SK-MEL-5 (cell line): ENCODE data around the gene USP8. TPM values are rescaled to one million over a fixed set of nuclear protein-coding genes. Genes with fewer than 3 reads are reported as not detected.
"Not testable (repeated sequence)": the region's sequence is repeated elsewhere in the genome, so short reads cannot be mapped to it uniquely, and the experiment has no call there.

Experiments used
- DNase-seq: peaks from one replicate; pipeline ENCODE4 v3.0.0-alpha.2; 2016; ENCODE audit warnings: low read depth, low spot score
- in situ Hi-C: cut with HindIII; loops from 2 replicates; pipeline ENCODE4 v1.10.0; 2016; ENCODE audit warnings: low sequenced_read_pairs, high pct_unique_total_duplicates, low pct_unique_long_range_greater_than_20kb
- polyA plus RNA-seq, 2 experiments: library from polyadenylated mRNA; depleted of rRNA; stranded (reverse); fragments of >200 nt; gene quantifications; 2 replicates each; pipeline ENCODE4 v1.2.3, GENCODE V29; 2015
- total RNA-seq: library from RNA; depleted of rRNA; stranded (reverse); fragments of >200 nt; shearing (Covaris generic); gene quantifications from 2 replicates; pipeline ENCODE4 v1.2.3, GENCODE V29; 2014; rRNA removed

Gene USP8
- 69.6 and 73.0 TPM in 2 replicates for total RNA-seq
- 35.8 and 44.2 TPM in 2 replicates for polyA plus RNA-seq (2015; cell fraction: cytosol; rRNA removed)
- polyA plus RNA-seq (2015; cell fraction: nucleus; rRNA removed), result 39.0 and 47.3 TPM in 2 replicates

DNA sequence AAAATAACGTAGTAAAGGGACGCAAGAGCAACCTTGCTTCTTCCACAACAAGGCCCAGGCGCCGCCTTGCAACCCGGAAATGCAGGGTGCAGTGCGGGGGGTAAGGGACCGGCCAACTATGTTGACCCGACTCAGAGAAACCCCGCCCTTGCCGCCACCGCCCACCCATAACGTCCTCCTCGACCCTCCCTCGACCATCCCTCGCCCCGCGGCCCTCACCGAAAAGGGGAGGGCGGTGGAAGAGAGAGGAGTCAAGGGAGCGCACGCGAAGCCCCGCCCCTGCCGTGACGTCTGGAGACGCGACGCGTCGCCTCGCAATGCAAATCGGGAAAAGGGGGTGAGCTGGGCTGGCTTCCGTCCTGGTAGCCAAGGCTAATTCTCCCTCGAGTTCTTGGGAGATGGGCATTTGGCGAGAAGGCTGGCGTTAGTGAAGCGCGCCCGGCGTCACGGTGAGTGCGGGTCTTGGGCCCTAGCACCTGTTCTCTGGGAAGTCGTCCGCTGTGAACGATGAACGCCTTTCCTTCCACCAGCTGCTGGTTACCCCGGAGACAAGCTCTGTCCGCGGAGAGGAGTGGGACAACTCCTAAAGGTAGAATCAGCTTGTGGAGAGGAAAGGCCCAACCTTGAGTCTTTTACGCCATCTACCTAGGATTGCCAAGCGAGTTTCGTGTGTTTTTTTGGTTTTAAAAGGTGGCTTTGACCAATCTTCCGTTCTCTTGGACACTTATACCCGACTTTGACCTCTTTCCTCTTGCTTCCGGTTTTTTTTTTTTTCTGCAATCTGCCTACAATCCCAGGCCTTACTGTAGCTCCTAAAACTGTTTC, at the start of gene USP8:
USP8 (plus strand) TSS at position 340 of the 825 bp plus-strand sequence. CDS start 14,669 bp downstream, outside the sequence.
- in situ Hi-C loops, result no loop called here
- DNase-seq, result peak; percentile 97

DNA sequence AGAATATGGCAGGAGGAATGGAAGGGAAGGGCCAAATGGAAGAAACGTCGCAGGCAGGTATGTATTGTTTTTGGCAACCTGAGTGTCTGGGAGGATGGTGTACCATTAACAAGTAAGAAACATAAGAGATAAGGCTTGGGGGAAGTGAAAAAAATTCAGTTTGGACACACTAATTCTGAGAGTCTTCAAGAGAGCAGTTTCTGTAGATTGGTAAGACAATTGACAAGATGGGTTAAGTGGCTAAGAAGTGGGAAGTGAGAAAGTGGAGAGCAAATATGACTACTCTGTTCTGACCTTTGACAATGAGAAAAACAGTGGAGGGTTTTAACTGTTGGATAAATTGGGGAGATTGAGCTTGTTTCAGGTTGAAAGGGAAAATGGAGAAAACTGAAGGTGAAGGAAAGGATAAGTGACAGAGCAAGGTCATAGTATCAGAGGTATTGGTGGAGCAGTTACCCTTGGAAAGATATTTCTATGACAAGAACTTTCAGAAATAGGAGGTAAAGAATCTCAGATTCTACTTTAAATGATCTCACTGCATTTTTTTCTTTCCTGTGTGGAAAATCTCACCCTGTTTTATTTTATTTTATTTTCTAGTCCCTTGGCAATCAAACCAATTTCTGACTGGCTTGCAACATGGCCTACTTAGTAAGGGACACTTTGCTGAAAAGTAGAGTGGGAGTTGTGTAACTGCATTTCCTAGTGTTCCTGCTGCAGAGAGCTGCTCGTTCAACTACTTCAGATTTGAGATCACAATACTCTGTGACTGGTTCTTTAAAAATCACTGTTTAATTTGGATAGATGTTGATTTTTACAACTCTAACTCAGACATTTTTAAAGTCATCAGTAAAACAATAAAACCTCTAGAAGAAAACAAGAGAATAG, 46.1 kb upstream of the USP8 start:
- in situ Hi-C loops, result no loop called here
- no peak for DNase-seq

DNA sequence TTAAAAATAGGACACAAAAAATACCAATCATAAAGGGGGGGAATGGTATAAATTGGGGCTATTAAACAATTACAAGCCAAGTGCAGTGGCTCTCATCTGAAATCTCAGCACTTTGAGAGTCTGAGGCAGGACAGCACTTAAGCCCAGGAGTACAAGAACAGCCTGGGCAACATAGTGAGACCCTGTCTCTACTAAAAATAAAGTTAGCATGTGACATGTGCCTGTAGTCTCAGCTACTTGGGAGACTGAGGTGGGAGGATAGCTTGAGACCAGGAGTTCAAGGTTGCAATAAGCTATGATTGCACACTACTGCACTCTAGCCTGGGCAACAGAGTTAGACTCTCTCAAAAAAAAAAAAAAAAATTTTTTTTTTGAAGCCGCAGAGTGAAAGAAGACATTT, 45.4 kb upstream of the USP8 start:
- DNase-seq, result no peak
- in situ Hi-C loops, result no loop called here

DNA sequence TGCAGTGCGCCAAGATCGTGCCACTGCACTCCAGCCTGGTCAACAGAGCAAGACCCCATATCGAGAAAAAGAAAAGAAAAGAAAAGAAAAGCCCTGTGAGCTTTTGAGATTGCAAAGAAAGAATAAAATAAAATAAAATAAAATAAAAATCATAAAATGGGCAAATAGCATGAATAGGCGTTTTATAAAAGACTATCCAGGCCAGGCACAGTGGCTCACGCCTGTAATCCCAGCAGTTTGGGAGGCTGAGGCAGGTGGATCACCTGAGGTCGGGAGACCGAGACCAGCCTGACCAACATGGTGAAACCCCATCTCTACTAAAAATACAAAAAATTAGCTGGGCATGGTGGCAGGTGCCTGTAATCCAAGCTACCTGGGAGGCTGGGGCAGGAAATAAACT, 44.8 kb upstream of the USP8 start:
- in situ Hi-C loops, DNase-seq: not testable (repeated sequence)

DNA sequence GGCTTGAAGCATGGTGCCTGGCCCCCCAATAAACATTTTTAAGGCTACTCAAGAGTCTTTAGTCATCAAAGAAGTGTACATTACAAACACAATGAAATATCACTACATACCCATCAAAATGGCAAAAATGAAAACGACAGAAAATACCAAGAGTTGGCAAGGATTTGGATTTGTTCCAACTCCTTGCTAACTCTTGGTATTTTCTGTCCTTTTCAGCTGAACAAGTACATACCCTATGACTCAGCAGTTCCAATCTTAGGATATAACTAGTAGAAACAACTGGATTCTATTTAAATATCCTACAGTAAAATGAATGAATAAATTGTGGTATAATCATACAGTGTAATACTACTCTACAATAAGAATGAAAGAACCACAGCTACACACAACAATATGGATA, 44.1 kb upstream of the USP8 start:
- DNase-seq, result no peak
- in situ Hi-C loops, result no loop called here

DNA sequence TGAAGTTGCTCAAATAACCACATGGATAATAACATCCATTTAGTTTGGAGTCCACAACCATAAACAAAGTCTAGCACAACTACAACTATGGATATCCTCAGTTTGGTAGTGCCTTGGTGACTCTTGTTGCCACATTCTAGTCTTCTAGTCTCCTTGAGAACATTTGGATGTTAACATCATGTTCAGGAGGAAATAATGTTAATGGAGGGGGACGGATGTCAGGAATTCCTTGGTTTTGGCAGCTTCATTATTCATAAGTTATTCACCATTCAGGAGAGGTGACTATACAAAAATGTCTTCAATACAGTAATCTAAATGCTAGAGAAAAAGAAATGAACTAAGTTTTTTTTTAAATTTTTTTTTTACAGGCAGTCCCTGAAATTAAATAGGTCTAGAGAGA, 42.8 kb upstream of the USP8 start:
- no peak for DNase-seq
- in situ Hi-C loops, result no loop called here

DNA sequence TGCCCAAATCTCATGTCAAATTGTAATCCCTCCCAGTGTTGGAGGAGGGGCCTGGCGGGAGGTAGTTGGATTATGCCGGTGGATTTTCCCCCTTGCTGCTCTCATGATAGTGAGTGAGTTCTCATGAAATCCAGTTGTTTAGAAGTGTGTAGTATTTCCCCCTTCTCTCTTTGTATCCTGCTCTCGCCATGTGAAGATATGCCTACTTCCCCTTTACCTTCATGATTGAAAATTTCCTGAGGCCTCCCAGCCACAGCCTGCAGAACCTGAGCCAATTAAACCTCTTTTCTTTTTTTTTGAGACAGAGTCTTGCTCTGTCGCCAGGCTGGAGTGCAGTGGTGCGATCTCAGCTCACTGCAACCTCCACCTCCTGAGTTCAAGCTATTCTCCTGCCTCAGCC, 41.8 kb upstream of the USP8 start:
- in situ Hi-C loops, DNase-seq: not testable (repeated sequence)

DNA sequence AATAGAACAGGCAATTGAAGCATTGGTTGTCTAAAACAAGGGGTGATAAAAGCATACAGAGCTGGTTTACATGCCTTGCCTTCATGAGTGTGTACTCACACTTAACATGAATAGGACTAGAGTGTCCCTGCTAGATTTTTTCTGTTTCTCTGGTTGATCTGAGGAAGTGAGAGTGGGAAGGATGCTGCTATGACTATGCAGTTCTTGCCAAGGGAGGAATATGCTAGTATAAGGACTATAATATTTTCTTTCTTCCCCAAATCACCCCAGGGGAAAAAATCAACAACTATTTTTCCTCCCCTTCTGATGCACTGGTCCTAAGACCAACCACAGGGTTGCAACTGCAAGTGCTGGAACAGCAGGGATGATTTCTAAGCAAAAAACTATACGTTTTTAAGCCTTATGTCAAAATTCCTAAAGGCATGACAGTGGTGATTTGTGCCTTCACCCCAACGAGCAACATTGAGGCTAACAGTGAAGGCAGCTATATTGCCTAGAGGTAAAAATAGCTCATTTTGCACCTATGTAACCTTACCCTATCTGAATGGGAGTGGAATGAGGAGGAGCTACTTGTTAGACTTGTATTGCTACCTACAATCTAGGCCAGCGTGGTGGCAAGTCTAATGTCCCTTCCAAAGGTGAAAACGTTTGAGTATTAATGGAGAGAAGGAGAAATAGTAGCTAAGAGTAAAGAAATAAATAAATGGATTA, 33.5 kb upstream of the USP8 start:
- DNase-seq, result peak; percentile 62
- in situ Hi-C loops, result no loop called here

DNA sequence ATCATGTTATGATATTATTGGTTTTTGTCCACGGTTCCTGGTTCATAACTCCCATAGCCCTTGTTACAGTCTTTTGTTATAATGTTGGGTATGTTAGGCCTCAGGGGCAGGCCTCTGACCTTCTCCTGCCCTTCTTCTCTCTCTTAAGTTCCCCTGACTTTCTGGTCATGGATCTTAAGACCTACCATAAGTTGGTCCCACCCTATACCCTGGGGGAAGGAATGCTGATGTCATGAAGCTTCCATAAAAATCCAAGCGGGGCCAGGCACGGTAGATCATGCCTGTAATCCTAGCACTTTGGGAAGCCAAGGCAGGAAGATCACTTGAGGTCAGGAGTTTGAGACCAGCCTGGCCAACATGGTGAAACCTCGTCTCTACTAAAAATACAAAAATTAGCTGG, 32.6 kb upstream of the USP8 start:
- peak; percentile 67 for DNase-seq
- in situ Hi-C loops, result not testable (repeated sequence)

DNA sequence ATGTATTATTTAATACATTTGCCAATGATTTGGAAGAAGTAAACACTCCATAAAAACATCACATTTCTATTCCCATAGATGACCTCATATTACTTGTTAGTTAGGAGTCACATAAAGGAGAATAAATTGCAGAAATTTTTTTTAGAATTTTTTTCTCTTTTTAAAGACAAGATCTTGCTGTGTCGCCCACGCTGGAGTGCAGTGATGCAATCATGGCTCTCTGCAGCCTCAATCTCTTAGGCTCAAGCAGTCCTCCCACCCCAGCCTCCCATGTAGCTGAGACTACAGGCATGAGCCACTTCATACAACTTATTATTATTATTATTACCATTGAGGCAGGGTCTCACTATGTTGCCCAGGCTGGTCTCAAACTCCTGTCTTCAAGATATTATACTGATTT, 12.3 kb upstream of the USP8 start:
- in situ Hi-C loops, result no loop called here
- DNase-seq, result no peak

DNA sequence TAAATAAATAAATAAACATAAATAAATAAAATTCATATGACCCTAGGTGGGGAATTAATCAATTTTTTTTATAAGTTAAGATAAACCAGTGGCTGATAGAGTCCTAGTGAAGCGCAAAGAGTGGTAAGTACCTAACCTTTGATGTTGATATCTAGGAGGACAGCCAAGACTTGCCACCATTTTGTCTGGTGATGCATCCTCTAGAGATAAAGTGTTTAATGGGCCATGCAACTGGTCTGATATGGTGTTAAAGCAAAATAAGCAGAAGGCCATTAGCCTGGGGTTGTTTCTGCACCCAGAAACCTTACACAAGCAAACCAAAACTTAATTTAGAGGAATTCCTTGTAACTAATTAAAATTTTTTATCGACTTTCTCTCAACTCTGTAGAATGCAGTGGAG, 9.6 kb upstream of the USP8 start:
- DNase-seq, result no peak
- in situ Hi-C loops, result no loop called here

DNA sequence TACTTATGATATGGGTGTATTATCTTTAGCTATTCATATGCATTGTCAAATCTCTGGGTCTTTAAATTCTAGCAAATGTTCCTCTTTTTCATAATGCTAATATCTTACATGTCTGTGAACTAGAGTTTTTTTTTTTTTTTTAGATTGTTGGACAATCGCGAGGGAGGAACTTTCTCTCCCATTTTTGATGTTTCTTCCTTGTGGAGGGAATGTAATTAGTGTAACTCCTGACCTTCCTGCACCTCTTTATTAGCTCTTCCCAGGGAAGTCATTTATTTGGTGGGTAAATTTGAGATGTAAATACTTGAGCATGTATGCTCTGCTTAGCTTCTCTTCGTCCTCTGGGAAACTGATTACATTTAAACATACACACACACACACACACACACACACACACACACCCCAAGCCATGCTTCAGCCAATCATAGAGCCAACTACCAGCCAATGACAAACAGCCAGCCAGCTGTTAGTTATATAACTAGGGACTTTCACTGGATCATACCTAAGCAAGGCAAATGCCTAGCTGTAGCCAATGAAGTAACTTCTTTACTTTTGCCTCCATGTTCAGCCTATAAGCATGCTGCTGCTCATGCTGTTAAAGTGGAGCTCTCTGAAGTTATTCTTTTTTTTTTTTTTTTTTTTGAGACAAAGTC, 8.3 kb upstream of the USP8 start:
- peak; percentile 29 for DNase-seq

DNA sequence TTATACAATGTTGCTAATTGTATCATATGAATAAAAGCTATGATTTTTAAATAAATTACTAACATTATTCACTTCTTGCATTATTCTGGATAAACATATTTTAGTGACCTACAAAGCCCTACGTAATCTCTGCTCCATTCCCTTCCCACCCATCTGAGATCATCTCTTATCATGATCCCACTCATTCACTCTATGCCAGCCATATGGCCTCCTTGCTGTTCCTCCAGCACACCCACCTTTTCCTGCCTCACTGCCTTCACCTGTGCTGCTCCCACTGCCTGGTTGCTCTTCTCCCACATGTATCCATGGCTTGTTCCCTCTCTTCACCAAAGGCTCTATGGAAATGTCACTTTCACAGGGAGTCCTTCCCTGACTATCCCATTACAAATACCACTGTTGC, 7.3 kb upstream of the USP8 start:
- no peak for DNase-seq
- in situ Hi-C loops, result no loop called here

More for the DNA sequence above, 8.3 kb upstream of the USP8 start:
- in situ Hi-C loops, result no loop called here

DNA sequence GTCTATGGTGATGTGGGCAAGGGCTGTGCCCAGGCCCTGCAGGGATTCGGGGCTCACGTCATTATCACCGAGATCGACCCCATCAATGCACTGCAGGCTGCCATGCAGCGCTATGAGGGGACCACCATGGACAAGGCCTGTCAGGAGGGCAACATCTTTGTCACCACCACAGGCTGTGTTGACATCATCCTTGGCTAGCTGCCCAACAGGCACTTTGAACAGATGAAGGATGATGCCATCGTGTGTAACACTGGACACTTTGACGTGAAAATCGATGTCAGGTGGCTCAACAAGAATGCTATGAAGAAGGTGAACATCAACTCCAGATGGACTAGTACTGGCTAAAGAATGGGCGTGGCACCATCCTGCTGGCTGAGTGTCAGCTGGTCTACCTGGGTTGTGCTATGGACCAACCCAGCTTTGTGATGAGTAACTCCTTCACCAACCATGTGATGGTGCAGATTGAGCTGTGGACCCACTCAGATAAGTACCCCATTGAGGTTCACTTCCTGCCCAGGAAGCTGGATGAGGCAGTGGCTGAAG, 6.1 kb upstream of the USP8 start:
- in situ Hi-C loops, result no loop called here
- no peak for DNase-seq

DNA sequence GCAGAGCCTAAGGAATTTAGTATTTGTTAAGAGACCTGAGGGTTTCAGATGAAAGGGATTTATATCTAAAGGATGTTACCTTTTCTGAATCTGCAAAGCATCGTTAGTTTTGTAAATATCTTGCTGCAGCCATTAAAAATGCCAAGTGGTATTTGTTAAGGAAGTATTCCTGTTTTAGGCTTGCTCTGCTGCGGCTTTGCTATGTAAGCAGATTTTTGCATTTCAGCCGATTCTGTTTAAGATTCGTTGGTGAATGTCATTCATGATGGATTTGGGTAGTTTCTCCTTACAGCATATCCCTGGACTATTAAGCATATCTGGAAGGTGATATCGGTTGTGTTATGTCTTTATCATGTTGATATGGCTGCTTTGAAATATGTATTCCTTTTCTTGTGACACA, 1.0 kb downstream of the USP8 start:
- DNase-seq, result no peak
- in situ Hi-C loops, result no loop called here

DNA sequence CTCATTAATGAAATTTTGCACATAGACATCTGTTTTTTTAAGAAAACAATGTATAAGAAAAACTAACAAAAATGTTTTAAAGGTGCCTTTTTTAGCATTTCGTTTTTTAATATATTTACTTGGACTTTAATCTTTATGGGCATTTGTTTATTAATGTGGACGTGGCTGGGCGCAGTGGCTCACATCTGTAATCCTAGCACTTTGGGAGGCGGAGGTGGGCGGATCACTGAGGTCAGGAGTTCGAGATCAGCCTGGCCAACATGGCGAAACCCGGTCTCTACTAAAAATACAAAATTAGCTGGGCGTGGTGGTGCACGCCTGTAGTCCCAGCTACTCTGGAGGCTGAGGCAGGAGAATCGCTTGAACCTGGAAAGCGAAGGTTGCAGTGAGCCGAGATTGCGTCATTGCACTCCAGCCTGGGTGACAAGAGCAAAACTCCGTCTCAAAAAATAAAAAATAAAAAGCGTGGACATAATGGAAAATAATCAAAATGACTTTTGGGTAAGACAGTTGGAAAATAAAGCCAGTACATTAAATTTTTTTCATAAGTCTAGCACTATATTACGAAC, 1.6 kb downstream of the USP8 start:
- in situ Hi-C loops, DNase-seq: not testable (repeated sequence)

DNA sequence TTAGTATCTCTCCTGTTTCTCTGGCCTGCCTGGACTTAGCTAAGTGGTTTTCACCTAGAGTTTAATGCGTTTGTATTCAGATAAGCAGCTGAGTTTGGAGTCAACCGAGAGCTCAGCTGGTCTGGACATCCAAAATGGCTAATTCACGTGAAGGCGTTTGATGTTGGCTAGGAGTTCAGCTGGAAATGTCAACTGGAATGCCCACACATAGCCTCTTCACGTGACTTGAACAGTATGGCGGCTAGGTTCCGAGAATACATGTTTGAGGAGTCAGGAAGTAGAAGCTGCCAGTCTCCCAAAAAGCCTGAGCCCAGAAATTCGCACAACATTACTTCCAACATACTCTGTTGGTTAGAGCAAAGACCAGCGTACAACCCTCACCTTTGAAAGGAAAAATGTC, 2.2 kb downstream of the USP8 start:
- no peak for DNase-seq
- in situ Hi-C loops, result no loop called here
